Measurements from ENCODE around the gene NAV2. TPM values are rescaled to one million over a fixed set of nuclear protein-coding genes. Genes with fewer than 3 reads are reported as not detected.

Gene NAV2
- total and polyA plus RNA-seq, 2 experiments from 2014 or later, result 26.0 to 45.0 TPM

DNA sequence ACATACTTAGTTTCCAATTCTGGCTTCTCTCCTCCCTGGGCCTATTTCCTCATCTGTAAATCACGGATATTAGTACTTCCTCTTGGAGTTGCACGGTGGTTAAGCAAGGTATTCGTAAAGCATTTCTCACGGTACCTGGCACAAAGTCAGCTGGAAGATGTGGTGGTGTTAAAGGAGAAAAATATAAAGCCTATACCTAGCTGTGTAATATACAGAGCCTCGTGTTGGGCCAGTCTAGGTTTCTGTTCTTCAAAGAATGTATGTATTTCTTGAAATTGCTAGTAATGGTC, 400.5 kb downstream of the NAV2 start:
- Histone ChIP-seq H4K20me1 (replicated peaks; ENCODE audit: insufficient read depth) (peaks cover 12% of the 10 kb centered on the region; the same call in 1 of the 2 replicates), H2AFZ (no peak overlapping the region), H3K4me3 (no peak overlapping the region), H3F3A (replicated peaks; ENCODE audit: low read depth) (no peaks in the 10 kb centered on the region), H3K79me2 (replicated peaks; ENCODE audit: insufficient read depth) (no peaks in the 10 kb centered on the region), H3K27ac (ENCODE audit: low read depth) (no peak overlapping the region), H3K9me2 (ENCODE audit: insufficient read depth) (no peaks in the 10 kb centered on the region), H3K27me3 (ENCODE audit: insufficient read depth) (no peaks in the 10 kb centered on the region), H3K36me3 (ENCODE audit: insufficient read depth) (peaks cover 8% of the 10 kb centered on the region; the same call in 1 of the 2 replicates), H3K4me2 (no peak overlapping the region), H3K4me1 (ENCODE audit: insufficient read depth) (no peaks in the 10 kb centered on the region)
- Mint-ChIP-seq H3K4me1 (no peaks in the 10 kb centered on the region; the same call in 2 of the 3 replicates), H3K36me3 (ENCODE audit: low read depth) (peaks cover 86% of the 10 kb centered on the region), H3K9me3 (no peaks in the 10 kb centered on the region), H3K4me3 (no peak overlapping the region), H3K27ac (no peak overlapping the region), H3K27me3 (ENCODE audit: insufficient read depth, low read depth, poor library complexity) (peaks cover 4% of the 10 kb centered on the region)
- DNase-seq (ENCODE audit: low spot score), result no peak
- no peak for ATAC-seq
- TF ChIP-seq REST (IDR thresholded peaks at IDR 0.05; ENCODE audit: unreplicated experiment) (no peak), EZH2phosphoT487 (IDR thresholded peaks at IDR 0.05; ENCODE audit: unreplicated experiment) (no peak), NANOG (IDR thresholded peaks at IDR 0.05; ENCODE audit: borderline replicate concordance) (no peak), ZNF462 (CRISPR knock-in tag; IDR thresholded peaks at IDR 0.05) (no peak), ZNF114 (CRISPR knock-in tag; IDR thresholded peaks at IDR 0.05) (no peak), EZH2 (IDR thresholded peaks at IDR 0.05; ENCODE audit: low read depth, unreplicated experiment) (no peak), JUNB (IDR thresholded peaks at IDR 0.05; ENCODE audit: unreplicated experiment) (no peak), CREB1 (CRISPR knock-in tag; IDR thresholded peaks at IDR 0.05; ENCODE audit: low read depth) (no peak), ZNF331 (CRISPR knock-in tag; IDR thresholded peaks at IDR 0.05; ENCODE audit: low read depth) (no peak), STAT1 (IDR thresholded peaks at IDR 0.05; ENCODE audit: unreplicated experiment) (no peak)
- TF ChIP-seq, protein P1, sequence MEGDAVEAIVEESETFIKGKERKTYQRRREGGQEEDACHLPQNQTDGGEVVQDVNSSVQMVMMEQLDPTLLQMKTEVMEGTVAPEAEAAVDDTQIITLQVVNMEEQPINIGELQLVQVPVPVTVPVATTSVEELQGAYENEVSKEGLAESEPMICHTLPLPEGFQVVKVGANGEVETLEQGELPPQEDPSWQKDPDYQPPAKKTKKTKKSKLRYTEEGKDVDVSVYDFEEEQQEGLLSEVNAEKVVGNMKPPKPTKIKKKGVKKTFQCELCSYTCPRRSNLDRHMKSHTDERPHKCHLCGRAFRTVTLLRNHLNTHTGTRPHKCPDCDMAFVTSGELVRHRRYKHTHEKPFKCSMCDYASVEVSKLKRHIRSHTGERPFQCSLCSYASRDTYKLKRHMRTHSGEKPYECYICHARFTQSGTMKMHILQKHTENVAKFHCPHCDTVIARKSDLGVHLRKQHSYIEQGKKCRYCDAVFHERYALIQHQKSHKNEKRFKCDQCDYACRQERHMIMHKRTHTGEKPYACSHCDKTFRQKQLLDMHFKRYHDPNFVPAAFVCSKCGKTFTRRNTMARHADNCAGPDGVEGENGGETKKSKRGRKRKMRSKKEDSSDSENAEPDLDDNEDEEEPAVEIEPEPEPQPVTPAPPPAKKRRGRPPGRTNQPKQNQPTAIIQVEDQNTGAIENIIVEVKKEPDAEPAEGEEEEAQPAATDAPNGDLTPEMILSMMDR (conservative IDR thresholded peaks at IDR 0.05; ENCODE audit: low read depth in 2 of 2), result no peak
- TF ChIP-seq, protein P2, sequence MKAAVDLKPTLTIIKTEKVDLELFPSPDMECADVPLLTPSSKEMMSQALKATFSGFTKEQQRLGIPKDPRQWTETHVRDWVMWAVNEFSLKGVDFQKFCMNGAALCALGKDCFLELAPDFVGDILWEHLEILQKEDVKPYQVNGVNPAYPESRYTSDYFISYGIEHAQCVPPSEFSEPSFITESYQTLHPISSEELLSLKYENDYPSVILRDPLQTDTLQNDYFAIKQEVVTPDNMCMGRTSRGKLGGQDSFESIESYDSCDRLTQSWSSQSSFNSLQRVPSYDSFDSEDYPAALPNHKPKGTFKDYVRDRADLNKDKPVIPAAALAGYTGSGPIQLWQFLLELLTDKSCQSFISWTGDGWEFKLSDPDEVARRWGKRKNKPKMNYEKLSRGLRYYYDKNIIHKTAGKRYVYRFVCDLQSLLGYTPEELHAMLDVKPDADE (IDR thresholded peaks at IDR 0.05), result no peak

Measured in GM23338 (cell line).